ENCODE results near the gene GSTA2. TPM values are rescaled to one million over a fixed set of nuclear protein-coding genes. Genes with fewer than 3 reads are reported as not detected.

GSTA2 gene
- total and polyA plus RNA-seq, 2 of the 13 experiments (the other 11 are each of a cell fraction or from before 2014, with no cell fraction given) = 0.75 to 13.7 TPM

- TF ChIP-seq ZNF710 (CRISPR knock-in tag; IDR thresholded peaks at IDR 0.05; ENCODE audit: borderline replicate concordance) (no peak), MTA3 (CRISPR knock-in tag; IDR thresholded peaks at IDR 0.05) (no peak), ZNF781 (CRISPR knock-in tag; IDR thresholded peaks at IDR 0.05; ENCODE audit: borderline replicate concordance, not compliant biosample characterization) (no peak), NAIF1 (CRISPR knock-in tag; IDR thresholded peaks at IDR 0.05; ENCODE audit: borderline replicate concordance) (0 out of 2 replicates have a peak, but pooled peaks have one; percentile 62), MLXIP (CRISPR knock-in tag; IDR thresholded peaks at IDR 0.05; ENCODE audit: borderline replicate concordance) (no peak), NFIB (CRISPR knock-in tag; IDR thresholded peaks at IDR 0.05; ENCODE audit: borderline replicate concordance) (no peak), ZNF687 (CRISPR knock-in tag; IDR thresholded peaks at IDR 0.05) (no peak), FOXA3 (CRISPR knock-in tag; IDR thresholded peaks at IDR 0.05) (no peak)
Measured at GRCh38 chr6:52726193-52726542, 37.1 kb downstream of the GSTA2 start (continued).
